Large intestine (tissue), 12 donors: ENCODE results near the gene C5orf34. TPM values are rescaled to one million over a fixed set of nuclear protein-coding genes. Genes with fewer than 3 reads are reported as not detected.
A peak's percentile ranks its signal among the peaks of the same experiment; 100 is the strongest.
"Not testable (repeated sequence)": the region's sequence is repeated elsewhere in the genome, so short reads cannot be mapped to it uniquely, and the experiment has no call there.

ENCODE experiments used
- DNase-seq, 2 donors: peaks; one replicate each; pipeline versions ENCODE4 v3.0.0 to v3.0.0-alpha.2; 2013
- H3K27ac ChIP-seq: one replicate; pipeline ENCODE4 v1.5.1; 2013; ENCODE audit warnings: low read length
- H3K27me3 ChIP-seq: 2 replicates; pipeline ENCODE4 v1.6.1; 2013; ENCODE audit warnings: low read length; ENCODE audit not compliant: control insufficient read depth, insufficient read depth
- H3K36me3 ChIP-seq: 2 replicates; pipeline ENCODE4 v1.6.1; 2013; ENCODE audit warnings: low read length; ENCODE audit not compliant: control insufficient read depth, insufficient read depth
- H3K4me1 ChIP-seq: one replicate; pipeline ENCODE4 v1.6.1; 2013; ENCODE audit warnings: low read length; ENCODE audit not compliant: control insufficient read depth, insufficient read depth
- H3K4me3 ChIP-seq: one replicate; pipeline ENCODE4 v1.5.1; 2013; ENCODE audit warnings: low read length
- H3K9me3 ChIP-seq: one replicate; pipeline ENCODE4 v1.6.1; 2013; ENCODE audit warnings: mild to moderate bottlenecking, low read depth, low read length, moderate library complexity; ENCODE audit not compliant: control insufficient read depth
- WGBS: methylation state at CpG from one replicate; pipeline ENCODE4 v1.1.5; 2013; ENCODE audit warnings: low lambda C conversion rate; ENCODE audit not compliant: insufficient coverage; 5-methylcytosine and 5-hydroxymethylcytosine counted together
- long read RNA-seq, 11 donors: transcript quantifications; one replicate each; lab custom pipeline, GENCODE V29; 2026
- polyA plus RNA-seq: library from polyadenylated mRNA; unstranded; fragments of 120-200 nt; gene quantifications from one replicate; pipeline ENCODE4 v1.2.1, GENCODE V29; 2013

Gene C5orf34
- polyA plus RNA-seq, result 3.0 TPM
- long read RNA-seq, donor 1, partial matches to known transcripts, result 0 of 1 reads
- long read RNA-seq, donor 1, other reads (novel, unspliced or antisense), result 0 of 1 reads
- long read RNA-seq, donor 2, partial matches to known transcripts, result 0 of 1 reads
- long read RNA-seq, donor 2, other reads (novel, unspliced or antisense), result 0 of 1 reads
- long read RNA-seq, donor 3, result 0 reads
- long read RNA-seq, donor 4, result 0 reads
- long read RNA-seq, donor 5, result 0 reads
- long read RNA-seq, donor 6, partial matches to known transcripts, result 0 of 1 reads
- long read RNA-seq, donor 6, other reads (novel, unspliced or antisense), result 0 of 1 reads
- long read RNA-seq, donor 7, result 0 reads
- long read RNA-seq, donor 8, result 0 reads
- long read RNA-seq, donor 9, result 0 reads
- long read RNA-seq, donor 10, partial matches to known transcripts, result 0 of 1 reads
- long read RNA-seq, donor 10, other reads (novel, unspliced or antisense), result 0 of 1 reads
- long read RNA-seq, donor 11, partial matches to known transcripts, result 0 of 2 reads
- long read RNA-seq, donor 11, other reads (novel, unspliced or antisense), result 0 of 2 reads

GRCh38 chr5:43514816-43515677 lies at the start of gene C5orf34:
C5orf34 (minus strand) TSS chr5:43515148; CDS start chr5:43509339, 5,809 bp downstream.
- Histone ChIP-seq H3K9me3 (peaks cover 4% of the 10 kb centered on the region), H3K4me3 (peak within 1 kb of the TSS; percentile 52), H3K27ac (peak within 1 kb of the TSS; percentile 82), H3K36me3 (no peaks in the 10 kb centered on the region), H3K27me3 (no peaks in the 10 kb centered on the region), H3K4me1 (peaks cover 5% of the 10 kb centered on the region)
- peak; percentile 94 to 97 for DNase-seq
- 0% methylated on average over 5 of the region's 35 CpGs for WGBS

- H3K27ac ChIP-seq, result no peak overlapping the region
- H3K4me3 ChIP-seq, result no peak overlapping the region
- no peaks in the 10 kb centered on the region for H3K36me3 ChIP-seq
- no CpG with 5 or more reads among the region's 5 CpGs for WGBS
- no peaks in the 10 kb centered on the region for H3K4me1 ChIP-seq
- H3K27me3 ChIP-seq, result no peaks in the 10 kb centered on the region
- H3K9me3 ChIP-seq, result no peaks in the 10 kb centered on the region
- DNase-seq, result no peak
Observed at GRCh38 chr5:43564289-43564850, 49.4 kb upstream of the C5orf34 start.

- Histone ChIP-seq H3K4me1 (no peaks in the 10 kb centered on the region), H3K27ac (no peak overlapping the region), H3K4me3 (no peak overlapping the region), H3K9me3 (no peaks in the 10 kb centered on the region), H3K36me3 (no peaks in the 10 kb centered on the region), H3K27me3 (no peaks in the 10 kb centered on the region)
- no peak for DNase-seq
- 100% methylated on average over 1 of the region's 3 CpGs for WGBS
Observed at GRCh38 chr5:43563321-43563720, 48.4 kb upstream of the C5orf34 start.

- H3K4me3 ChIP-seq, result no peak overlapping the region
- no peak for DNase-seq
- no peaks in the 10 kb centered on the region for H3K4me1 ChIP-seq
- no peak overlapping the region for H3K27ac ChIP-seq
- H3K27me3 ChIP-seq, result no peaks in the 10 kb centered on the region
- no peaks in the 10 kb centered on the region for H3K9me3 ChIP-seq
- no peaks in the 10 kb centered on the region for H3K36me3 ChIP-seq
Observed at GRCh38 chr5:43561356-43561755, 46.4 kb upstream of the C5orf34 start.

GRCh38 chr5:43560128-43560527 lies 45.2 kb upstream of the C5orf34 start:
- Histone ChIP-seq H3K4me1 (no peaks in the 10 kb centered on the region), H3K4me3 (no peak overlapping the region), H3K9me3 (no peaks in the 10 kb centered on the region), H3K36me3 (no peaks in the 10 kb centered on the region), H3K27ac (no peak overlapping the region), H3K27me3 (no peaks in the 10 kb centered on the region)
- no peak for DNase-seq
- no CpG with 5 or more reads among the region's 2 CpGs for WGBS

GRCh38 chr5:43556857-43557542 lies 42.1 kb upstream of the C5orf34 start, which contains the start of gene PAIP1:
PAIP1 (minus strand) TSS chr5:43557077; CDS start chr5:43556846, 231 bp downstream.
- WGBS, result no CpG with 5 or more reads among the region's 79 CpGs
- Histone ChIP-seq H3K4me3 (peak within 1 kb of the TSS; percentile 72), H3K36me3 (peaks cover 21% of the 10 kb centered on the region), H3K27ac (peak within 1 kb of the TSS; percentile 89), H3K9me3 (no peaks in the 10 kb centered on the region), H3K27me3 (no peaks in the 10 kb centered on the region), H3K4me1 (peaks cover 7% of the 10 kb centered on the region)
- DNase-seq, result peak; percentile 80 to 95

- H3K27me3 ChIP-seq, H3K4me1 ChIP-seq, DNase-seq, H3K9me3 ChIP-seq: not testable (repeated sequence)
- Histone ChIP-seq H3K27ac (peak overlapping the region; percentile 89), H3K4me3 (peak overlapping the region; percentile 72), H3K36me3 (peaks cover 25% of the 10 kb centered on the region)
- no CpG with 5 or more reads among the region's 30 CpGs for WGBS
Observed at GRCh38 chr5:43556607-43556856, 41.6 kb upstream of the C5orf34 start.

- H3K4me3 ChIP-seq, result peak overlapping the region; percentile 72
- peak overlapping the region; percentile 89 for H3K27ac ChIP-seq
- H3K27me3 ChIP-seq, result no peaks in the 10 kb centered on the region
- H3K4me1 ChIP-seq, result peaks cover 7% of the 10 kb centered on the region
- DNase-seq, result peak; percentile 47 to 82
- no peaks in the 10 kb centered on the region for H3K9me3 ChIP-seq
- 0% methylated on average over 2 of the region's 44 CpGs for WGBS
- H3K36me3 ChIP-seq, result peaks cover 26% of the 10 kb centered on the region
Observed at GRCh38 chr5:43555895-43556606, 41.1 kb upstream of the C5orf34 start.

- Histone ChIP-seq H3K27me3 (no peaks in the 10 kb centered on the region), H3K4me3 (no peak overlapping the region), H3K9me3 (no peaks in the 10 kb centered on the region), H3K27ac (no peak overlapping the region), H3K4me1 (peaks cover 7% of the 10 kb centered on the region), H3K36me3 (peaks cover 35% of the 10 kb centered on the region)
- DNase-seq, result no peak
- no CpG with 5 or more reads among the region's 1 CpG for WGBS
Observed at GRCh38 chr5:43554497-43554896, 39.5 kb upstream of the C5orf34 start.
